DOHH2 (cell line): ENCODE measurements around the gene PLA2G12A.
"Not testable (repeated sequence)": the region's sequence is repeated elsewhere in the genome, so short reads cannot be mapped to it uniquely, and the experiment has no call there.

Experiments used
- H3F3A ChIP-seq: fragments of 200-600 bp; sonication (generic), shearing (Covaris generic); 2 replicates; pipeline ENCODE4 v1.6.0; 2016; ENCODE audit warnings: antibody characterized with exemption, mild to moderate bottlenecking; ENCODE audit not compliant: control insufficient read depth, insufficient read depth
- H3K27ac ChIP-seq: fragments of 200-600 bp; sonication (generic); 2 replicates; pipeline ENCODE4 v1.5.1; 2014; ENCODE audit warnings: low read depth, mild to moderate bottlenecking, low read length, moderate library complexity
- H3K27me3 ChIP-seq: fragments of 200-600 bp; sonication (generic); 2 replicates; pipeline ENCODE4 v1.6.1; 2014; ENCODE audit warnings: mild to moderate bottlenecking, low read length, mixed read lengths; ENCODE audit not compliant: control insufficient read depth
- H3K36me3 ChIP-seq: fragments of 200-600 bp; sonication (generic); 2 replicates; pipeline ENCODE4 v1.6.1; 2014; ENCODE audit warnings: mild to moderate bottlenecking, low read length, moderate library complexity, mixed read lengths; ENCODE audit not compliant: control insufficient read depth
- H3K4me1 ChIP-seq: fragments of 200-600 bp; sonication (generic); 2 replicates; pipeline ENCODE4 v1.6.1; 2014; ENCODE audit warnings: mild to moderate bottlenecking, low read length, mixed read lengths; ENCODE audit not compliant: control insufficient read depth
- H3K4me2 ChIP-seq: fragments of 200-600 bp; sonication (generic); 2 replicates; pipeline ENCODE4 v1.6.0; 2014; ENCODE audit warnings: mild to moderate bottlenecking, low read length, moderate library complexity
- H3K4me3 ChIP-seq: fragments of 200-600 bp; sonication (generic); 2 replicates; pipeline ENCODE4 v1.5.1; 2014; ENCODE audit warnings: mild to moderate bottlenecking, low read length, mixed read lengths
- H3K79me2 ChIP-seq: fragments of 200-600 bp; sonication (generic); 2 replicates; pipeline ENCODE4 v1.6.1; 2014; ENCODE audit warnings: mild to moderate bottlenecking, low read length, mixed read lengths; ENCODE audit not compliant: control insufficient read depth
- H3K9me2 ChIP-seq: fragments of 200-600 bp; sonication (generic); replicated peaks from 2 replicates; pipeline ENCODE4 v1.6.1; 2014; ENCODE audit warnings: mild to moderate bottlenecking, low read length, mixed read lengths; ENCODE audit not compliant: control insufficient read depth
- H3K9me3 ChIP-seq: fragments of 200-600 bp; sonication (generic); 2 replicates; pipeline ENCODE4 v1.6.1; 2014; ENCODE audit warnings: antibody characterized with exemption, low read length, mixed read lengths; ENCODE audit not compliant: control insufficient read depth, insufficient read depth
- H4K20me1 ChIP-seq: fragments of 200-600 bp; sonication (generic); 2 replicates; pipeline ENCODE4 v1.6.0; 2014; ENCODE audit warnings: low read depth, mild to moderate bottlenecking, antibody characterized with exemption, low read length, moderate library complexity; ENCODE audit not compliant: control insufficient read depth, insufficient read depth
- EZH2phosphoT487 ChIP-seq: fragments of 200-600 bp; sonication (generic); IDR thresholded peaks from 2 replicates; pipeline ENCODE4 v1.6.1; 2017; ENCODE audit warnings: borderline replicate concordance, mild to moderate bottlenecking, antibody characterized with exemption, low read length, moderate library complexity, mixed read lengths
- TF ChIP-seq, protein P1 (sequence below): fragments of 200-600 bp; sonication (generic); IDR thresholded peaks from one replicate; pipeline ENCODE4 v1.5.1; 2014; ENCODE audit warnings: antibody characterized with exemption, mild to moderate bottlenecking, low read depth, low read length; ENCODE audit not compliant: poor library complexity, severe bottlenecking

Gene PLA2G12A

DNA sequence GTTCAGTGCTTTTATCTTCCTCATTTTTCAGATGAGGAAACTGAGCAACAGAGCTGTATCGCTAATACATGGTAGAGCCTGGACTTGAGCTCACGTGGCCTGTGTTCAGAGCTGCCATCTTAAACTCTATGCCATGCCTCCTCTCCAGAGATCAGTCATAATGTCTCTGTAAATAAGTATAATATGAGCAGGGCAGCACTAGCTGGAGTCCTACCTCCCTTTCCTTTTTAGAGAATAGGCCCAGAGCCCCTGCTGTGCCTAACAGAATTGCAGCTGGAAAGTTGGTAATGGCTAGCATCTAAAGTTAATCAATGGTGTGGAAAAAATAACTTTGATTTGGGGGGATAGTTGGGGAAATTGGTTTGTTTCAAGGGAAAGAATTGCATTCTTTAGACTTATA, 47.0 kb downstream of the PLA2G12A start:
- H3K4me2 ChIP-seq, result no peak overlapping the region
- H4K20me1 ChIP-seq, result no peaks in the 10 kb centered on the region
- H3K36me3 ChIP-seq, result peaks cover 33% of the 10 kb centered on the region
- no peak overlapping the region for H3K4me3 ChIP-seq
- H3K9me2 ChIP-seq, result no peaks in the 10 kb centered on the region
- H3K4me1 ChIP-seq, result peaks cover 16% of the 10 kb centered on the region
- H3K27me3 ChIP-seq, result no peaks in the 10 kb centered on the region
- H3K27ac ChIP-seq, result no peak overlapping the region
- no peak for TF ChIP-seq EZH2phosphoT487
- TF ChIP-seq, protein P1, sequence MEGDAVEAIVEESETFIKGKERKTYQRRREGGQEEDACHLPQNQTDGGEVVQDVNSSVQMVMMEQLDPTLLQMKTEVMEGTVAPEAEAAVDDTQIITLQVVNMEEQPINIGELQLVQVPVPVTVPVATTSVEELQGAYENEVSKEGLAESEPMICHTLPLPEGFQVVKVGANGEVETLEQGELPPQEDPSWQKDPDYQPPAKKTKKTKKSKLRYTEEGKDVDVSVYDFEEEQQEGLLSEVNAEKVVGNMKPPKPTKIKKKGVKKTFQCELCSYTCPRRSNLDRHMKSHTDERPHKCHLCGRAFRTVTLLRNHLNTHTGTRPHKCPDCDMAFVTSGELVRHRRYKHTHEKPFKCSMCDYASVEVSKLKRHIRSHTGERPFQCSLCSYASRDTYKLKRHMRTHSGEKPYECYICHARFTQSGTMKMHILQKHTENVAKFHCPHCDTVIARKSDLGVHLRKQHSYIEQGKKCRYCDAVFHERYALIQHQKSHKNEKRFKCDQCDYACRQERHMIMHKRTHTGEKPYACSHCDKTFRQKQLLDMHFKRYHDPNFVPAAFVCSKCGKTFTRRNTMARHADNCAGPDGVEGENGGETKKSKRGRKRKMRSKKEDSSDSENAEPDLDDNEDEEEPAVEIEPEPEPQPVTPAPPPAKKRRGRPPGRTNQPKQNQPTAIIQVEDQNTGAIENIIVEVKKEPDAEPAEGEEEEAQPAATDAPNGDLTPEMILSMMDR, result no peak
- no peaks in the 10 kb centered on the region for H3K79me2 ChIP-seq
- no peaks in the 10 kb centered on the region for H3F3A ChIP-seq
- no peaks in the 10 kb centered on the region for H3K9me3 ChIP-seq

DNA sequence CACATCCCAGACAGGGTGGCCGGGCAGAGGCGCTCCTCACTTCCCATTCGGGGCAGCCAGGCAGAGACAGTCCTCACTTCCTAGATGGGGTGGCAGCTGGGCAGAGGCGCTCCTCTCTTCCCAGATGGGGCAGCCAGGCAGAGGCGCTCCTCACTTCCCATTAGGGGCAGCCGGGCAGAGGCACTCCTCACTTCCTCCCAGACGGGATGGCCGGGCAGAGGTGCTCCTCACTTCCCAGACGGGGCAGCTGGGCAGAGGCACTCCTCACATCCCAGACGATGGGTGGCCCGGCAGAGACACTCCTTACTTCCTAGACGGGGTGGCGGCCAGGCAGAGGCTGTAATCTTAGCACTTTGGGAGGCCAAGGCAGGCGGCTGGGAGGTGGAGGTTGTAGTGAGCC, 50.9 kb downstream of the PLA2G12A start:
- H3K9me2 ChIP-seq, H3K27me3 ChIP-seq, H3K4me1 ChIP-seq, H4K20me1 ChIP-seq, H3F3A ChIP-seq, H3K4me2 ChIP-seq, H3K4me3 ChIP-seq, H3K27ac ChIP-seq, H3K9me3 ChIP-seq, H3K79me2 ChIP-seq: not testable (repeated sequence)
- peaks cover 12% of the 10 kb centered on the region; the same call in 1 of the 2 replicates for H3K36me3 ChIP-seq

DNA sequence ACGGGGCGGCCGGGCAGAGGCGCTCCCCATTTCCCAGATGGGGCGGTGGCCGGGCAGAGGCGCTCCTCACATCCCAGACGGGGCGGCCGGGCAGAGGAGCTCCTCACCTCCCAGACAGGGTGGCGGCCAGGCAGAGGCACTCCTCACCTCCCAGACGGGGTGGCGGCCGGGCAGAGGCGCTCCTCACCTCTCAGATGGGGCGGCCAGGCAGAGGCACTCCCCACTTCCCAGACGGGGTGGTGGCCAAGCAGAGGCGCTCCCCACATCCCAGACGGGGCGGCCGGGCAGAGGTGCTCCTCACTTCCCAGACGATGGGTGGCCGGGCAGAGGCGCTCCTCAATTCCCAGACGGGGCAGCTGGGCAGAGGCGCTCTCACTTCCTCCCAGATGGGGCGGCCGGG, 51.4 kb downstream of the PLA2G12A start:
- not testable (repeated sequence) for H3K27me3 ChIP-seq, H3K27ac ChIP-seq, H3K9me3 ChIP-seq, H3F3A ChIP-seq, H3K4me3 ChIP-seq, H3K4me2 ChIP-seq, H3K79me2 ChIP-seq, H3K36me3 ChIP-seq, H4K20me1 ChIP-seq, H3K9me2 ChIP-seq, H3K4me1 ChIP-seq

DNA sequence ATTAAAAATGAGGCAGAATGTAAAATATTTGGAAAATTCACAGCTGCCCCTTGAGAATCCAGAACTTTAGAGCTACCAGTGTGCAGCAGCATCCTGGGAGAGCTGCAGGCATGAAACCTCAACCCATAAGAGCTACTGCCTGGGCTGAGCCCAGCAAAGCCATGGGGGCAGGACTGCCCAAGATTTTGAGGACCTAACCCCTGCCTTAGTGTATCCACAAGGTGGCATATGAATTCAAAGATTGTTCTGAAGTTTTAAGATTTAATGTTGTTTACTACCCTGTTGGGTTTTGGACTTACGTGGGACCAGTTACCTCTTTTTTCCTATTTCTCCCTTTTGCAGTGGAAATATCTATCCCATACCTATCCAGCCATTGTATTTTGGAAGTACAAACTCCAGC, 53.0 kb downstream of the PLA2G12A start:
- Histone ChIP-seq H3F3A (no peaks in the 10 kb centered on the region), H3K36me3 (peaks cover 13% of the 10 kb centered on the region), H3K9me2 (no peaks in the 10 kb centered on the region), H3K27me3 (no peaks in the 10 kb centered on the region), H3K4me2 (no peak overlapping the region), H3K9me3 (no peaks in the 10 kb centered on the region), H3K79me2 (no peaks in the 10 kb centered on the region), H3K4me3 (no peak overlapping the region), H3K27ac (no peak overlapping the region), H3K4me1 (no peaks in the 10 kb centered on the region), H4K20me1 (no peaks in the 10 kb centered on the region)
- TF ChIP-seq EZH2phosphoT487, result no peak
- TF ChIP-seq, protein P1, result no peak
